Germinal center (tissue), 1 donor: ENCODE measurements around the gene TRIM56.

Experiments
- DNase-seq: peaks from one replicate; pipeline ENCODE4 v3.0.0; 2012; ENCODE audit warnings: mixed read lengths, low spot score

The TRIM56 gene

DNA sequence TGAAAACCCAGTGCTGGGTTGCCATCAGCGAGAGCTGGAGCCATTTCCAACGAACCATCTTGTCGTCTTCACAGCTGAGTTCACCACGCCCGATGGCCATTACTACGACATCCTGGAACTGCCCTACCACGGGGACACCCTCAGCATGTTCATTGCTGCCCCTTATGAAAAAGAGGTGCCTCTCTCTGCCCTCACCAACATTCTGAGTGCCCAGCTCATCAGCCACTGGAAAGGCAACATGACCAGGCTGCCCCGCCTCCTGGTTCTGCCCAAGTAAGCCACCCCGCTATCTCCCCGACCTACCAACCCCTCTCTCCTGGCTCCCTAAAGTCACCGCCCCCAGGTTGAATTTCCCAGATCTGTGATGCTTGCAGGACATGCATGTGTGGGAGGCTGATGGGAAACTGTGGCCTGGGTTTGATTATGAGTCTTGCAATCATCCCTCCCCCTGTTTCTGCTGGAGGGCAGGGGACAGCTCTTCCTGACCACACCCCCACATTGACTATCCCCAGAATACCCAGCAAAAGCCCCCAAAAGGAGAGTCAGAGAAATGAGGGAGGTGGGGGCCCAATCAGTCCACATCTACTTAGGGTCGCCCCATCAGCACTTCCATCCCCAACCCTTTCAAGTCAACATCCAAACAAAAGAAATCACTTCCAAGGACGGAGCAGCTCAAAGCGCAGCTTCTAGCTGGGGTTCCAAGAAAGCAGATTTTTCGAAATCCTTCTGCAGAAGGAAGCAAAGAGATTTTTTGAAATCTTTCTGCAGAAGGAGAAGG is 48.5 kb downstream of the TRIM56 start:
- no peak for DNase-seq

DNA sequence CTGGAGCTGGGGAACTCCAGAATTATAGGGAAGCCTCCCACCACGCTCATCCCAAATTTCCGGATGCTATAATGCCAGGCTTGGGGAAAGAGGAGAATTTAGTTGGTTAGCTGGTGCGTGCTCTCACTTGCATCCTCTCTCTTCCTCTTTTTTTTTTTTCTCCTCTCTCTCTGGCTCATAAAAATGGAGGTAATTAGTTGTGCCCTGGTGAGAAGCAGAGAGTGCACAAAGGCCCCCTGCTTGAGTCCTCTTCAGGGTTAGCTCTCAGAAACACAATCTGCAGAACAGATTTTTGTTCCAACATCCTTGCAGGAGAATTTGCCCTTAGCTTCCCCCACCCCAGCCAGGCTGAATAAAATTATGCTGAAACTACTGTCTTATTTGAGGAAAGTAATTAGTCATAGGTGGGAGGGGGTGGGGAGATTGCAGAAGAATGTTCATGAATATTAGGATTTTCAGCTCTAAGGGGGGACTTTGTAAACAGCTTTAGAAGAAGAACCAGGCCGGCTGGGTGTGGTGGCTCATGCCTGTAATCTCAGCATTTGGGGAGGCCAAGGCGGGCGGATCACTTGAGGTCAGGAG is 49.2 kb downstream of the TRIM56 start:
- DNase-seq, result no peak

DNA sequence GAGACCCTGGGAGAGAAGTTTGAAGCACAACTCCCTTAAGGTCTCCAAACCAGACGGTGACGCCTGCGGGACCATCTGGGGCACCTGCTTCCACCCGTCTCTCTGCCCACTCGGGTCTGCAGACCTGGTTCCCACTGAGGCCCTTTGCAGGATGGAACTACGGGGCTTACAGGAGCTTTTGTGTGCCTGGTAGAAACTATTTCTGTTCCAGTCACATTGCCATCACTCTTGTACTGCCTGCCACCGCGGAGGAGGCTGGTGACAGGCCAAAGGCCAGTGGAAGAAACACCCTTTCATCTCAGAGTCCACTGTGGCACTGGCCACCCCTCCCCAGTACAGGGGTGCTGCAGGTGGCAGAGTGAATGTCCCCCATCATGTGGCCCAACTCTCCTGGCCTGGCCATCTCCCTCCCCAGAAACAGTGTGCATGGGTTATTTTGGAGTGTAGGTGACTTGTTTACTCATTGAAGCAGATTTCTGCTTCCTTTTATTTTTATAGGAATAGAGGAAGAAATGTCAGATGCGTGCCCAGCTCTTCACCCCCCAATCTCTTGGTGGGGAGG is 52.5 kb downstream of the TRIM56 start:
- DNase-seq, result no peak

DNA sequence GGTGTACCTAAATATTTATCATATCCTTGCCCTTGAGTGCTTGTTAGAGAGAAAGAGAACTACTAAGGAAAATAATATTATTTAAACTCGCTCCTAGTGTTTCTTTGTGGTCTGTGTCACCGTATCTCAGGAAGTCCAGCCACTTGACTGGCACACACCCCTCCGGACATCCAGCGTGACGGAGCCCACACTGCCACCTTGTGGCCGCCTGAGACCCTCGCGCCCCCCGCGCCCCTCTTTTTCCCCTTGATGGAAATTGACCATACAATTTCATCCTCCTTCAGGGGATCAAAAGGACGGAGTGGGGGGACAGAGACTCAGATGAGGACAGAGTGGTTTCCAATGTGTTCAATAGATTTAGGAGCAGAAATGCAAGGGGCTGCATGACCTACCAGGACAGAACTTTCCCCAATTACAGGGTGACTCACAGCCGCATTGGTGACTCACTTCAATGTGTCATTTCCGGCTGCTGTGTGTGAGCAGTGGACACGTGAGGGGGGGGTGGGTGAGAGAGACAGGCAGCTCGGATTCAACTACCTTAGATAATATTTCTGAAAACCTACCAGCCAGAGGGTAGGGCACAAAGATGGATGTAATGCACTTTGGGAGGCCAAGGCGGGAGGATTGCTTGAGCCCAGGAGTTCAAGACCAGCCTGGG is 53.1 kb downstream of the TRIM56 start:
- DNase-seq, result peak; percentile 33

DNA sequence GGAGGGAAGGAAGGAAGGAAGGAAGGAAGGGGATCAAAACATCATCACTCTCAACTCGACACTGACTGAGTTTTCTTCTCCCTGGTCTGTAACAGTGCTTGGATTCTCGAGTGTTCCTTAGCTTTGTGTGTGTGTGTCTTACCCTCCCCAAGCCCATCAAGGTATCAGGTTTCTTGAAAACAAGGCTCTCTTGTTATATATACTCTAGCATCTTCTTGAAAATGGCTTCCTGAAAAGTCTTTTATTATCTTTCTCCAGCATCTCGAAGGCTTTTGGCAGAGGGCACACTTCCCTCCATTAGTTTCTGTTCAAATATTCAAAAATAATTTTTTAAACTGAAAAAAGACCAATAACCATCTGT is 55.0 kb downstream of the TRIM56 start:
- DNase-seq, result no peak

DNA sequence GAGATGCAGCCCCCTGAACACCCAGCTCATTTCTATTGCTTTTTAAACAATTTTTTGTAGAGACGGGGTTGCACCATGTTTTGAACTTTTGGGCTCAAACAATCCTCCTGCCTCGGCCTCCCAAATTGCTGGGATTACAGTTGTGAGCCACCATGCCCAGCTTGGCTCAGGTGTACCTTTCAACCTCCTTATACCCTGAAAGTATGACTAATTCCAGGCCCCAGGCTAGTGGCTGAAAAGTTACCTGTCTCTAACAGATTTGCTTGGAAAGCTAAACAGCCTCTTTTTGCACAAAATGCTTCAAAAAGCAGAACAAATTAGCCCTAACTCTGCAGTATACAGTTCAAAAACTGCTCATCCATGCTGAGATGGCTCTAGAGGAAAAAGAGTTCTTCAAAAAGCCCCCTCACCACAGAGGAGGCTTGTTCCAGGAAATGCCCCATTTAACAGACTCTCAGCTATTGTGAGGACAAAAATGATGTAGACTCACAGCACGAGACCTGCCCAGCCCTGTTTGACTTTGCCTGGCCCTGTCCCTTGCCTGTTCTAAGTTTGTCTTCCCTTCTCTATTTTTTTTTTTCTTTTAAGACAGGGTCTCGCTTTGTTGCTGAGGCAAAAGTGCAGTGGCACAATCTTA is 55.6 kb downstream of the TRIM56 start:
- DNase-seq, result no peak
